Right cardiac atrium (tissue), 5 donors: ENCODE measurements around the gene PIWIL4. TPM values are rescaled to one million over a fixed set of nuclear protein-coding genes. Genes with fewer than 3 reads are reported as not detected.

Experiments
- ATAC-seq, 2 donors: fragments of 200-7000 bp; cut with Tn5 transposase; one replicate each; pipeline versions ENCODE4 v1.8.0 to v1.9.1; 2020; ENCODE audit warnings: moderate library complexity in 2 of 2, mild to moderate bottlenecking in 1 of 2
- DNase-seq, 3 donors: peaks; one replicate each; pipeline ENCODE4 v3.0.0-alpha.2; 2020
- H3K27ac ChIP-seq: one replicate; pipeline ENCODE4 v1.5.1; 2013; ENCODE audit warnings: mild to moderate bottlenecking, low read length, control low read depth, moderate library complexity
- H3K27me3 ChIP-seq: one replicate; pipeline ENCODE4 v1.6.1; 2013; ENCODE audit not compliant: control insufficient read depth, insufficient read depth
- H3K4me1 ChIP-seq: one replicate; pipeline ENCODE4 v1.6.1; 2013; ENCODE audit warnings: low read length; ENCODE audit not compliant: control insufficient read depth, insufficient read depth
- H3K4me3 ChIP-seq: one replicate; pipeline ENCODE4 v1.5.1; 2013; ENCODE audit warnings: low read length, control low read depth
- H3K9me3 ChIP-seq: one replicate; pipeline ENCODE4 v1.6.1; 2013; ENCODE audit warnings: low read length; ENCODE audit not compliant: control insufficient read depth
- WGBS: extraction: QIAGEN DNeasy Blood & Tissue Kit; methylation state at CpG from one replicate; pipeline ENCODE4 v1.1.7; 2013; 5-methylcytosine and 5-hydroxymethylcytosine counted together
- intact Hi-C, 4 donors: fragments of 100-400 bp; cut with DNase I; formaldehyde crosslinking; loops; one replicate each; pipeline versions ENCODE4 v1.11.0 to v1.14.0; 2022 to 2023
- polyA plus RNA-seq: library from polyadenylated mRNA; stranded (reverse); fragments of 200-250 nt; gene quantifications from one replicate; pipeline ENCODE4 v1.2.3, GENCODE V29; 2013
- total RNA-seq, 4 donors: library from RNA; stranded (reverse); fragmentation: NEBNext Ultra II Directional; extraction: Animal tissue kit (Norgen Biotek cat#: 25700); gene quantifications; one replicate each; pipeline ENCODE4 v1.2.1, GENCODE V29; 2021
- donor health status: healthy with polysubstance abuse.
- donor health status: DM: no; HTN: yes; CAD: no.
- donor health status: DM: no; HTN: no; CAD: no.
- donor health status: DM: no; HTN: yes; CAD: no; lungs with severe emphysema.
- donor health status: DM: yes; HTN: yes; CAD: no.

The PIWIL4 gene
- total and polyA plus RNA-seq, 5 donors, result 1.1 to 3.5 (median 1.6) TPM

- Histone ChIP-seq H3K27me3 (no peaks in the 10 kb centered on the region), H3K4me1 (no peaks in the 10 kb centered on the region), H3K27ac (no peak overlapping the region), H3K9me3 (no peaks in the 10 kb centered on the region), H3K4me3 (no peak overlapping the region)
- DNase-seq (no peak), ATAC-seq (no peak)
- intact Hi-C loops, result no loop called here
- WGBS, result 64% methylated on average over 5 of the region's 5 CpGs
Measured at GRCh38 chr11:94586546-94586945, 19.4 kb downstream of the PIWIL4 start.

GRCh38 chr11:94586978-94587377 lies 19.8 kb downstream of the PIWIL4 start:
- Histone ChIP-seq H3K4me3 (no peak overlapping the region), H3K27ac (no peak overlapping the region), H3K27me3 (no peaks in the 10 kb centered on the region), H3K9me3 (no peaks in the 10 kb centered on the region), H3K4me1 (no peaks in the 10 kb centered on the region)
- WGBS, result 74% methylated on average over 5 of the region's 5 CpGs
- ATAC-seq, result no peak
- DNase-seq, result no peak
- intact Hi-C loops, result no loop called here

- intact Hi-C loops, result no loop called here
- Histone ChIP-seq H3K4me1 (no peaks in the 10 kb centered on the region), H3K27me3 (no peaks in the 10 kb centered on the region), H3K9me3 (no peaks in the 10 kb centered on the region), H3K4me3 (no peak overlapping the region), H3K27ac (no peak overlapping the region)
- DNase-seq, result no peak
- no peak for ATAC-seq
- 54% methylated on average over 2 of the region's 2 CpGs for WGBS
Measured at GRCh38 chr11:94588366-94588942, 21.3 kb downstream of the PIWIL4 start.

GRCh38 chr11:94590352-94591041 lies 23.3 kb downstream of the PIWIL4 start:
- Histone ChIP-seq H3K9me3 (no peaks in the 10 kb centered on the region), H3K27me3 (no peaks in the 10 kb centered on the region), H3K4me1 (no peaks in the 10 kb centered on the region), H3K27ac (no peak overlapping the region), H3K4me3 (no peak overlapping the region)
- DNase-seq (no peak), ATAC-seq (no peak)
- WGBS, result 71% methylated on average over 6 of the region's 6 CpGs
- intact Hi-C loops, result no loop called here

GRCh38 chr11:94593030-94593429 lies 25.9 kb downstream of the PIWIL4 start:
- no peak overlapping the region for H3K27ac ChIP-seq
- H3K4me1 ChIP-seq, result no peaks in the 10 kb centered on the region
- H3K9me3 ChIP-seq, result no peaks in the 10 kb centered on the region
- H3K4me3 ChIP-seq, result no peak overlapping the region
- WGBS, result 69% methylated on average over 2 of the region's 2 CpGs
- intact Hi-C loops, result no loop called here
- H3K27me3 ChIP-seq, result no peaks in the 10 kb centered on the region
- no peak for ATAC-seq
- no peak for DNase-seq

GRCh38 chr11:94595076-94595475 lies 27.9 kb downstream of the PIWIL4 start:
- H3K4me1 ChIP-seq, result no peaks in the 10 kb centered on the region
- WGBS, result 94% methylated on average over 6 of the region's 6 CpGs
- H3K27ac ChIP-seq, result no peak overlapping the region
- no peaks in the 10 kb centered on the region for H3K9me3 ChIP-seq
- ATAC-seq (no peak), DNase-seq (no peak)
- H3K4me3 ChIP-seq, result no peak overlapping the region
- intact Hi-C loops, result no loop called here
- H3K27me3 ChIP-seq, result no peaks in the 10 kb centered on the region

- Histone ChIP-seq H3K4me3 (no peak overlapping the region), H3K9me3 (no peaks in the 10 kb centered on the region), H3K27ac (no peak overlapping the region), H3K4me1 (no peaks in the 10 kb centered on the region), H3K27me3 (no peaks in the 10 kb centered on the region)
- 66% methylated on average over 2 of the region's 2 CpGs for WGBS
- DNase-seq (no peak), ATAC-seq (peak in 1 of 2 donors; percentile 36)
- intact Hi-C loops, result no loop called here
Measured at GRCh38 chr11:94597896-94598295, 30.7 kb downstream of the PIWIL4 start.

GRCh38 chr11:94599510-94599909 lies 32.3 kb downstream of the PIWIL4 start:
- ATAC-seq, result peak; percentile 62 to 79
- WGBS, result 70% methylated on average over 3 of the region's 3 CpGs

GRCh38 chr11:94602430-94603372 lies 35.5 kb downstream of the PIWIL4 start:
- intact Hi-C loops, result loop anchor here in 1 of 4 donors (5.0 kb wide), 1 partner anchor 80 kb away; no protein-coding TSS in a partner anchor
- WGBS, result 68% methylated on average over 8 of the region's 8 CpGs
- H3K4me3 ChIP-seq, result no peak overlapping the region
- DNase-seq (peak in 2 of 3 donors; percentile 59 to 72), ATAC-seq (peak; percentile 71 to 91)
- H3K27me3 ChIP-seq, result no peaks in the 10 kb centered on the region
- H3K27ac ChIP-seq, result no peak overlapping the region
- no peaks in the 10 kb centered on the region for H3K4me1 ChIP-seq
- H3K9me3 ChIP-seq, result no peaks in the 10 kb centered on the region

More at GRCh38 chr11:94599510-94599909, 32.3 kb downstream of the PIWIL4 start:
- H3K27ac ChIP-seq, result no peak overlapping the region
- H3K27me3 ChIP-seq, result no peaks in the 10 kb centered on the region
- no peaks in the 10 kb centered on the region for H3K9me3 ChIP-seq
- DNase-seq, result peak in 2 of 3 donors; percentile 14 to 41
- H3K4me1 ChIP-seq, result no peaks in the 10 kb centered on the region
- H3K4me3 ChIP-seq, result no peak overlapping the region
- intact Hi-C loops, result no loop called here

GRCh38 chr11:94603587-94603986 lies 36.4 kb downstream of the PIWIL4 start:
- Histone ChIP-seq H3K4me3 (no peak overlapping the region), H3K27ac (no peak overlapping the region), H3K9me3 (no peaks in the 10 kb centered on the region), H3K4me1 (no peaks in the 10 kb centered on the region), H3K27me3 (no peaks in the 10 kb centered on the region)
- ATAC-seq, result no peak
- intact Hi-C loops, result loop anchor here in 1 of 4 donors (5.0 kb wide), 1 partner anchor 81 kb away; no protein-coding TSS in a partner anchor
- no peak for DNase-seq
- 100% methylated on average over 1 of the region's 1 CpG for whole genome bisulfite sequencing

GRCh38 chr11:94604482-94604881 lies 37.3 kb downstream of the PIWIL4 start:
- 80% methylated on average over 3 of the region's 3 CpGs for WGBS
- no peaks in the 10 kb centered on the region for H3K9me3 ChIP-seq
- no peaks in the 10 kb centered on the region for H3K4me1 ChIP-seq
- no peak overlapping the region for H3K4me3 ChIP-seq
- no peak overlapping the region for H3K27ac ChIP-seq
- ATAC-seq (no peak), DNase-seq (no peak)
- intact Hi-C loops, result loop anchor here in 1 of 4 donors (5.0 kb wide), 1 partner anchor 82 kb away; no protein-coding TSS in a partner anchor
- no peaks in the 10 kb centered on the region for H3K27me3 ChIP-seq
